ENCODE measurements around the gene SLC25A11.
A peak's percentile ranks its signal among the peaks of the same experiment; 100 is the strongest.

SLC25A11 gene

DNA sequence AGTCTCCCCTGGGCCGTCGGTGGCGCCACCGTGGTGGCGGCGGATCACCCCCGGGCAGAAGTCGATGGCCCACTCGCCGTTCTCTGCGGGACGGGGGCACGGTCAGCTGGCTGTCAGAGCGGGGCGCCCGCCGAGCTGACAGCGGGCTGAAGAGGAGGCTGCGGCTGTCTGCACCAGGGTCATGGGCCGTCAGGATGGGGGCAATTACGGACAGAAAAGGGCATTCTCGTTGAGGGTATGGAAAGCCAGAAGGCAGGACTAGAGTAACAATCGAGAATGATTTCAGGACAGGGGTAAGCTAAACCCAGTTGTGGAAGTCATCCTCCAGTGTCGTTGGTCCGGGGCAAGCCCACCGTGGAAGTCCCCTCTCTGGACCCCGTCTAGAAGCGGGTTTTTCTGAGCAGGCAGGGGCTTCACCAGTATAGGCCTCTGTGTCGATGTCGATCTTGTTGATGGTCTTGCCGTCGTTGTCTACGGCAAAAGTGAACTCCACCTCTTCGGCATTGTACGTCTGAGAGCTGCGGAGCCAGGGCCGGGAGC lies 38.7 kb downstream of the SLC25A11 start:
- no peak overlapping the region for H3K27ac ChIP-seq (ENCODE audit: low read depth, low read length)
- no peaks in the 10 kb centered on the region for H3K79me2 ChIP-seq (ENCODE audit: insufficient read depth, low read length)
- H3K36me3 ChIP-seq (ENCODE audit: low read length), result no peaks in the 10 kb centered on the region
- H2AFZ ChIP-seq (ENCODE audit: low read depth, low read length, severe bottlenecking), result no peak overlapping the region
- H3K9ac ChIP-seq (ENCODE audit: low read length), result no peak overlapping the region
- no peak overlapping the region for H3K4me3 ChIP-seq (ENCODE audit: insufficient read depth, low read length, poor library complexity, severe bottlenecking)
- H3K9me2 ChIP-seq (replicated peaks; ENCODE audit: insufficient read depth, low read length), result no peaks in the 10 kb centered on the region
- TF ChIP-seq, protein P1, sequence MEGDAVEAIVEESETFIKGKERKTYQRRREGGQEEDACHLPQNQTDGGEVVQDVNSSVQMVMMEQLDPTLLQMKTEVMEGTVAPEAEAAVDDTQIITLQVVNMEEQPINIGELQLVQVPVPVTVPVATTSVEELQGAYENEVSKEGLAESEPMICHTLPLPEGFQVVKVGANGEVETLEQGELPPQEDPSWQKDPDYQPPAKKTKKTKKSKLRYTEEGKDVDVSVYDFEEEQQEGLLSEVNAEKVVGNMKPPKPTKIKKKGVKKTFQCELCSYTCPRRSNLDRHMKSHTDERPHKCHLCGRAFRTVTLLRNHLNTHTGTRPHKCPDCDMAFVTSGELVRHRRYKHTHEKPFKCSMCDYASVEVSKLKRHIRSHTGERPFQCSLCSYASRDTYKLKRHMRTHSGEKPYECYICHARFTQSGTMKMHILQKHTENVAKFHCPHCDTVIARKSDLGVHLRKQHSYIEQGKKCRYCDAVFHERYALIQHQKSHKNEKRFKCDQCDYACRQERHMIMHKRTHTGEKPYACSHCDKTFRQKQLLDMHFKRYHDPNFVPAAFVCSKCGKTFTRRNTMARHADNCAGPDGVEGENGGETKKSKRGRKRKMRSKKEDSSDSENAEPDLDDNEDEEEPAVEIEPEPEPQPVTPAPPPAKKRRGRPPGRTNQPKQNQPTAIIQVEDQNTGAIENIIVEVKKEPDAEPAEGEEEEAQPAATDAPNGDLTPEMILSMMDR (IDR thresholded peaks at IDR 0.05; ENCODE audit: insufficient read depth, low read length, poor library complexity, severe bottlenecking), result no peak
- TF ChIP-seq EZH2phosphoT487 (conservative IDR thresholded peaks at IDR 0.05; ENCODE audit: low read length), result no peak
- H3K4me2 ChIP-seq (ENCODE audit: low read depth, low read length, poor library complexity, severe bottlenecking), result no peak overlapping the region
- no peaks in the 10 kb centered on the region for H4K20me1 ChIP-seq (ENCODE audit: low read depth, low read length)
- H3K9me3 ChIP-seq (ENCODE audit: insufficient read depth, low read length), result no peaks in the 10 kb centered on the region
- H3F3A ChIP-seq (ENCODE audit: insufficient read depth), result peaks cover 5% of the 10 kb centered on the region; the same call in 1 of the 2 replicates
- no peaks in the 10 kb centered on the region for H3K27me3 ChIP-seq (ENCODE audit: low read length)

DNA sequence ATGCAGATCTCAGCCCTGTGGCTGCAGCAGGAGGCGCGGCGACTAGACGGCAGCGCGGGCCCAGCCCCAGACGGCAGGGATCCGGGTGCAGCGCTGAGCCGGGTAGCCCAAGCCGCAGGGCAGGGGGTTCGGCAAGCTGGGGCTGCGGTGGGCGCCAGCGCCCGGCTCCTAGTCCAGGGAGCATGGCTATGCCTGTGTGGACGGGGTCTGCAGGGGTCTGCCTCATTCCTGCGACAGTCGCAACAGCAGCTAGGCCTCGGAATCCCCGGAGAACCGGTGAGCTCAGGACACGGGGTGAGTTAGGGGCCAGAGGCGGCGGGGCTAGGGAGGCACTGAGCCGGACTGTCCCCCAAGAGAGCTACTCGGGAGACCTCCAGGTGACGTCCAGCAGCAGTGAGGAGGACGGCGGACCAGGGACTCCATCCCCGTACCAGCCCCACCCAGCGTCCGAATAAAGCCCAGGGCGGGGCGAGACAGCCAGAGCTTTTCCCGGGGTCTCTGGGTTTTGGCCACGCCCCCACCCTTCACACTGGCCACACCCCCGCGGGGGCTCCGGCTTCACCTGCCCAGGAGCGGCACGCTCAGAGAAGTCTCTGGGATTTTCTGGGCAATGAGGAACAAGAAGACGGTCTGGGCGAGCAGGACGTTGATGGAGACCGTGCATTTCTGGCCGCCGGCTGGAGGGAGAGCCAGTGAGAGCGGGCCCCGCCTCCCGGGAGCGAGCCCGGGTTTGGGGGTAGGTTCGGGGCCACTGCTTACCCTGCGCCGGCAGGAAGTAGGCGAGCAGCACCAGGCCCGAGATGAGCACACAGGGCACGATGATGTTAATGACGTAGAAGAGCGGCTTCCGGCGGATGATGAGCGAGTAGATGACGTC lies 39.4 kb downstream of the SLC25A11 start:
- no peak overlapping the region for H3K9ac ChIP-seq (ENCODE audit: low read length)
- no peaks in the 10 kb centered on the region for H4K20me1 ChIP-seq (ENCODE audit: low read depth, low read length)
- H3K27ac ChIP-seq (ENCODE audit: low read depth, low read length), result no peak overlapping the region
- H3K27me3 ChIP-seq (ENCODE audit: low read length), result no peaks in the 10 kb centered on the region
- no peaks in the 10 kb centered on the region for H3K9me2 ChIP-seq (replicated peaks; ENCODE audit: insufficient read depth, low read length)
- no peaks in the 10 kb centered on the region for H3K9me3 ChIP-seq (ENCODE audit: insufficient read depth, low read length)
- H3K4me2 ChIP-seq (ENCODE audit: low read depth, low read length, poor library complexity, severe bottlenecking), result no peak overlapping the region
- TF ChIP-seq, protein P1 (IDR thresholded peaks at IDR 0.05; ENCODE audit: insufficient read depth, low read length, poor library complexity, severe bottlenecking), result no peak
- TF ChIP-seq EZH2phosphoT487 (conservative IDR thresholded peaks at IDR 0.05; ENCODE audit: low read length), result no peak
- peaks cover 5% of the 10 kb centered on the region; the same call in 1 of the 2 replicates for H3F3A ChIP-seq (ENCODE audit: insufficient read depth)
- H3K79me2 ChIP-seq (ENCODE audit: insufficient read depth, low read length), result no peaks in the 10 kb centered on the region
- H3K36me3 ChIP-seq (ENCODE audit: low read length), result no peaks in the 10 kb centered on the region
- H3K4me3 ChIP-seq (ENCODE audit: insufficient read depth, low read length, poor library complexity, severe bottlenecking), result no peak overlapping the region
- no peak overlapping the region for H2AFZ ChIP-seq (ENCODE audit: low read depth, low read length, severe bottlenecking)

DNA sequence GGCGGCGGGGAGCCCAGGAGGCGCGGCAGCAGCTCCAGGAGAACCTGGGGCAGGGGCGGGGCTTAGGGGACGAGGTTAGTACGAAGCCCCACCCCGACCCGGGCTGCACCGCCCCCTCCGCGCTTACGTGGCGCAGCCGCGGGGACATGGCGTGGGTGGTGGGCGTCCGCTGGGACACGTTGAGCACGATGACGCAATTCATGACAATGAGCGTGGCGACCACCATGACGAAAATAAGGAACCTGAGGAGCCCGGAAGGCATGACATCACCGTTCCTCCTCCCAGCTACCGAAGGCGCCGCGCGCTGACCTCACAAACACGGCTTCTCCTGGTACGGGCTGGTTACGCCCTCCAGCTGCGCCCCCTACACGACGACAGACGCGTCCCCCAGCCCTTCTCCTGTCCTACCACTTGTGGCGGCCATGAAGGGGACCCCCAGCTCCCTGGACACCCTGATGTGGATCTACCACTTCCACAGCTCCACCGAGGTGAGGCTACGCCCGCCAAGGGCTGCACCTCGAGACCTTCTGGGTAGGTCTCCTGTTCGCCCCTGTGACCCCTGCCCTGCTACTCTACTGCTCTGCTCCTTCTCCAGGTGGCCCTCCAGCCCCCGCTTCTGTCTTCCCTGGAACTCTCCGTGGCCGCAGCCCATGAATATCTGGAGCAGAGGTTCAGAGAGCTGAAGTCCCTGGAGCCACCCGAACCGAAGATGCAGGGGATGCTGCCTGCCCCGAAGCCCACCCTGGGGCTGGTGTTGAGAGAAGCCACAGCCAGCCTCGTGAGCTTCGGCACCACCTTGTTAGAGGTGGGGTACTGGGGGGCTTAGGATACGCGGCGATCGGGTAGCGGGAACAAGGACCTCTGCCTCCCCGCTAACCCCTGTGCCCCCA lies 40.3 kb downstream of the SLC25A11 start, which contains the start of gene C17orf107:
Gene C17orf107 (plus strand): TSS at position 196 of the 890 bp plus-strand sequence. CDS start 227 bp downstream, at position 423.
- Histone ChIP-seq H3K79me2 (ENCODE audit: insufficient read depth, low read length) (no peaks in the 10 kb centered on the region), H3K4me2 (ENCODE audit: low read depth, low read length, poor library complexity, severe bottlenecking) (peak within 1 kb of the TSS; percentile 63), H3K36me3 (ENCODE audit: low read length) (no peaks in the 10 kb centered on the region), H4K20me1 (ENCODE audit: low read depth, low read length) (no peaks in the 10 kb centered on the region), H3F3A (ENCODE audit: insufficient read depth) (peaks cover 5% of the 10 kb centered on the region; the same call in 1 of the 2 replicates), H3K27ac (ENCODE audit: low read depth, low read length) (no peak within 1 kb of the TSS), H3K9me3 (ENCODE audit: insufficient read depth, low read length) (no peaks in the 10 kb centered on the region), H3K4me3 (ENCODE audit: insufficient read depth, low read length, poor library complexity, severe bottlenecking) (peak within 1 kb of the TSS; percentile 56), H2AFZ (ENCODE audit: low read depth, low read length, severe bottlenecking) (peak within 1 kb of the TSS; percentile 66), H3K9ac (ENCODE audit: low read length) (peak within 1 kb of the TSS; percentile 53), H3K9me2 (replicated peaks; ENCODE audit: insufficient read depth, low read length) (no peaks in the 10 kb centered on the region), H3K27me3 (ENCODE audit: low read length) (no peaks in the 10 kb centered on the region)
- TF ChIP-seq EZH2phosphoT487 (conservative IDR thresholded peaks at IDR 0.05; ENCODE audit: low read length), result no peak
- TF ChIP-seq, protein P1 (IDR thresholded peaks at IDR 0.05; ENCODE audit: insufficient read depth, low read length, poor library complexity, severe bottlenecking), result no peak
